Measurements from ENCODE around the gene PRSS57.

- TF ChIP-seq USF1 (IDR thresholded peaks at IDR 0.05) (no peak), TEAD4 (IDR thresholded peaks at IDR 0.05) (no peak), EP300 (IDR thresholded peaks at IDR 0.05; ENCODE audit: borderline replicate concordance) (no peak), EGR1 (IDR thresholded peaks at IDR 0.05) (no peak), NFIC (IDR thresholded peaks at IDR 0.05) (no peak), TAF1 (IDR thresholded peaks at IDR 0.05; ENCODE audit: low read depth) (no peak), YY1 (IDR thresholded peaks at IDR 0.05; ENCODE audit: low read depth) (no peak)
Measured at GRCh38 chr19:736125-736524, 40.9 kb upstream of the PRSS57 start.

Measured in Ishikawa (cell line).